Glomerular visceral epithelial cell (primary cell): ENCODE results near the gene SLC26A1.
"Not testable (repeated sequence)": the region's sequence is repeated elsewhere in the genome, so short reads cannot be mapped to it uniquely, and the experiment has no call there.

Experiments used
- DNase-seq: peaks from one replicate; pipeline ENCODE4 v3.0.0-alpha.2; 2016; ENCODE audit errors: extremely low spot score

The SLC26A1 gene

DNA sequence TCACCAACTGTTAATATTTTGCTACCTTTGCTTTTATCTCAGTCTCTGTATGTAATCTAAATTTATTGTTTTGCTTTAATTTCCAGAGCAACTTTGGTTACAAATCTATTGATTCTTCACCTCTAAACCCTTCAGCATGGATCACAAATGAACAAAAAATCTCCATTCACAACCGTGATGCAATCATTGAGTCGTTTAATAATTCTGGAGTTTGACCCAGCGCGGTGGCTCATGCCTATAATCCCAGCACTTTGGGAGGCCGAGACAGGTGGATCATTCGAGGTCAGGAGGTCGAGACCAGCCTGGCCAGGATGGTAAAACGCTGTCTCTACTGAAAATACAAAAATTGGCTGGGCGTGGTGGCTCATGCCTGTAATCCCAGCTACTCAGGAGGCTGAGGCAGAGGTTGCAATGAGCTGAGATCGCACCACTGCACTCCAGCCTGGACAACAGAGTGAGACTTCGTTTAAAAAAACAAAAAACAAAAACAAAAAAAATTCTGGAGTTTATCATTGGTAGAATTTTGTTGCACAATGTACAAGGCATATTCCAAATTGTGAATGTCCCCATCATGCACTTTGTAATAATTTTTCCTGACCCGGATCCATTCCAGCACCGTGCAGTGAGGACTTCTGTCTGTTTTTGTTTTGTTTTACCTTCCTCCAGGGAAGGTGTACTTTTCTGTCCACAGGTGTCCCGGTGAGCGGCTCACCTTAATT, 8.7 kb downstream of the SLC26A1 start:
- DNase-seq, result no peak

DNA sequence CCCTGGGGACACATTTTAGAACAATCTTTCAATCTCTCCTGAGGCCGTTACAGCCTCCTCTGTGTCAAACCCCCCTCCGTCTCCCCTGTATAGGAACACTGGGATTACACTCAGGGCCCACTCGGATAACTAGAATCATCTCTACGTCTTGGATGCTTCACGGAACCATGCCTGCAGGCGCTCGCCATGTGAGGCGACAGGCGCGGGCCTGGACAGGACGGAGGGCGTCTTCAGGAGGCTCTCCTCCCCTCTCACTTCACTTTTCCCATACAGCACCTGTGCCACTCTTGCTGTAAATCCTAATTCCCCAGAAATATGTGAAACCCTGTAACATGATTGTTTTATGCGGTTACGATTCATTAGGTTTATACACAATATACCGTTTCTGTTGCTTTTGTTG, 10.4 kb downstream of the SLC26A1 start:
- DNase-seq, result no peak

DNA sequence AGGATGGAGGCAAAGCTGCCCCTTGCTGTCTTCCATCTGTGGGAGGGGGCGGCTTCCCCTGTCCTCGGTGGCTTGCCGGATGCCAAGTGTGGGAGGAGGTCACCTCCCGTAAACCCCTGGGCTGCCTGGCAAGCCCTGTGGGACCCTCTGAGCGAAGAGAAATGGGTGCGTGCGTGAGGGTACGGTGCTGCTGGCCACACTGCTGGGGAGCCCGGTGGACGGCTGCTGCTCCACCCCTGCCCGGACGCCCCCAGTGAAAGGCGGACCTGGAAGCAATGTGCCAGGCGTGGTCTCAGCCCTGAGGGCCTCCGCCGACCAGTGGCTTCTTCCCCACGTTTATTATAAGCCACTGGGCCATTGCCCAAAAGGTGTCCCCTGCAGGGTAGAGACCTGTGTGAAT, 10.9 kb downstream of the SLC26A1 start:
- DNase-seq, result no peak

DNA sequence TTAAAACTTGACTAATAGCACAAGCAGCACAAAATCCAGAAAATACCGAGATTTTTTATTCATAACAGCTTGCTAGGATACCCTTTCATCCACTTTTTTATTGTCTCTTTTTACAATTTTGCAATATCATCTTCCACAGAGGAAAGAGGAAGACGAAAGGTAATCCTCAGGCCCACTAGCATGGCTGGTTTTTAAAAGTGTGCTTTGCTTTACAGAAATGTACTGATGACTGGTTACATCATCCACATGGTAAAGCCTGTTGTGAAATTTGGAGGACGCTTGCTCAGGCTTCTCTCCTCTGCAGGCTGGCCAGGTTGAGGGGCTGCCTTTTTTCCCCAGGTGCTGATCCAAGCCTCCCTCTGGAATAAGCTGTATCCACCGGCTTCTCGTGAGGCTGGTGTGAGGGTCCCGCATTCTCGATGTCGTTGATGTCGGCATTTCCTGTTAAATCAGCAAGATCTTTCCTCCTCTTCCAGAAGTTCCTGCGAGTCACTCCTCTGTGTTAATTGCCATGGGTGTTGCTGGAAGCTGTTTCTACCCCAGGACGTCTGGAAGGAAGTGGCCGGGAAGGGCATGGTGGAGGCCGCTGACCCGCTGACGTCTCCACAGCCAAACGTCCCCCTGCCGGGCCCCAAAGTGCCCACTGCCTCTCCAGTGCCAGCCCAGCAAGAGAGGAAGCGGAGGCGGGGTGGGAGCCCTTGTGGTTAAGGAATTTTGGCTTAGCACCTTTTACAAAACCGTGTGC, 14.1 kb downstream of the SLC26A1 start:
- DNase-seq, result peak; percentile 20

DNA sequence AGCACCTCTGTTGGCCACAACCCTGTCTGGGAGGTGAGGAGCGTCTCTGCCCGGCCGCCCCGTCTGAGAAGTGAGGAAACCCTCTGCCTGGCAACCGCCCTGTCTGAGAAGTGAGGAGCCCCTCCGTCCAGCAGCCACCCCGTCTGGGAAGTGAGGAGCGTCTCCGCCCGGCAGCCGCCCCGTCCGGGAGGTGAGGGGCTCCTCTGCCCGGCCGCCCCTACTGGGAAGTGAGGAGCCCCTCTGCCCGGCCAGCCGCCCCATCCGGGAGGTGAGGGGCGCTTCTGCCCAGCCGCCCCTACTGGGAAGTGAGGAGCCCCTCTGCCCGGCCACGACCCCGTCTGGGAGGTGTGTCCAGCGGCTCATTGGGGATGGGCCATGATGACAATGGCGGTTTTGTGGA, 17.2 kb downstream of the SLC26A1 start:
- not testable (repeated sequence) for DNase-seq

DNA sequence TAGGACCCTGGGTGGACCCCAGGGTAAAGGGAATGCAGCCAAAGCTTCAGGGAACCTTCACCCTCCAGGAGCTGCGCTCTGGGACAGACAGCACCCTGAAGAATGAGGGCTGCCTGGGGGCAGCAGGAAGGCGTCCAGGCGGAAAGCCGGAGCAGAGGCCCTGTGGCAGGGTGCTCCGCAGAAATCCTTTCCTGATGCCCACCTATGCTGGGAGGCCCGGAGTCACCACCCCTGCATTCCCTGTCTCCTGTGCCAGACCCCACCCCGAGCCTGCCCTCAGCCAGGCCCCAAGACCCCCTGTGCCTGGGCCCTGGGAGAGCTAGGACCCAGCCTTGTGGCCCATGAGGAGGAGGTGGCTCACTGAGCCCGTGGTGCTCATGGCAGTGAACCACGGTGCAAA, 18.5 kb downstream of the SLC26A1 start:
- no peak for DNase-seq

DNA sequence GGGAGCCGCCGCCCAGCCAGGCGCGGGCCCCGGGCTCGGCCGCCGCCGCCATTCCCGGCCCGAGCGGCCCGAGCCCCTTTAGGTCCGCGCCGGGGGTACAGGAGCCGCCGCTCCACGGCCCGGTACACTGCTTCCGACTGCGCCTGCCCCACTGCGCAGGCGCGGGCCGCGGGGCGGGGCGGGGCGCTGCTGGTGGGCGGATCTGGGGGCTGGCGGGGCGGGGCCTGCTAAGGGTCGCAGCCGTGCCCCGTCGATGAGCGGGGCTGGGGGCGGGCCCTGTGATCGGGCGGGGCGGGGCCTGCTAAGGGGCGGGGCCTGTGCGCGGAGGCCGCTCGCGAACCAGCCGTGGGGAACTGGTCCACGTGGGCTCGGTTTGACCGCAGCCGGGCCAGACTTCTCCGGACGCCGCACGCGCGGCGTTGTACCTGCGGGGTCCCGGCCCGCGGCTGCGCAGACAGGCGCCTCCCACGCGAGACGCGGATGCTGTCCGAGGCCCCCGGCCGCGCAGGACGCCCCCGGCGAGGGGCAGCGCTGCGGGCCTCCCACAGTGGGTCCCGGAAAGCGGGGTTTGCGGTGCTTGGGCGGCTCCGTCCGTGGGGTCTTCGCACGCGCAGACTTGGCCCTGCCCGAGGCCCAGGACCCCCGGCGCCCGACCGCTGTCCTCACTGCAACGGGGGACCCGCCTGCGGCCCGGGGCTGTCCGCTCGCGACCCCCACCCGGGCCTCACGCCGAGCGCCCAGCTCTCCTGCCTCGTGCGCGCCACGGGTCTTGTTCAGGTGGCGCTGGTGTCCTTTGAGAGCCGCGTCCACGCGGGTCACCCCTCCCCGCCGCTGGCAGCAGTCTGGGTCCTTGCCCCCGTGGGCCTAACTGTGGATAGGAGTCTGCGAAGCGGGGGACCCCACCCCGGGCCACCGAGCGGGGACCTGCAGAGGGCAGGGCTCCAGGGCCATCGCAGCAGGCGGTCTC, 19.5 kb downstream of the SLC26A1 start, which contains the start of gene DGKQ:
TSS of gene DGKQ (minus strand) at position 139 of the 967 bp plus-strand sequence. CDS start at position 52, 87 bp downstream.
- DNase-seq, result peak; percentile 91

DNA sequence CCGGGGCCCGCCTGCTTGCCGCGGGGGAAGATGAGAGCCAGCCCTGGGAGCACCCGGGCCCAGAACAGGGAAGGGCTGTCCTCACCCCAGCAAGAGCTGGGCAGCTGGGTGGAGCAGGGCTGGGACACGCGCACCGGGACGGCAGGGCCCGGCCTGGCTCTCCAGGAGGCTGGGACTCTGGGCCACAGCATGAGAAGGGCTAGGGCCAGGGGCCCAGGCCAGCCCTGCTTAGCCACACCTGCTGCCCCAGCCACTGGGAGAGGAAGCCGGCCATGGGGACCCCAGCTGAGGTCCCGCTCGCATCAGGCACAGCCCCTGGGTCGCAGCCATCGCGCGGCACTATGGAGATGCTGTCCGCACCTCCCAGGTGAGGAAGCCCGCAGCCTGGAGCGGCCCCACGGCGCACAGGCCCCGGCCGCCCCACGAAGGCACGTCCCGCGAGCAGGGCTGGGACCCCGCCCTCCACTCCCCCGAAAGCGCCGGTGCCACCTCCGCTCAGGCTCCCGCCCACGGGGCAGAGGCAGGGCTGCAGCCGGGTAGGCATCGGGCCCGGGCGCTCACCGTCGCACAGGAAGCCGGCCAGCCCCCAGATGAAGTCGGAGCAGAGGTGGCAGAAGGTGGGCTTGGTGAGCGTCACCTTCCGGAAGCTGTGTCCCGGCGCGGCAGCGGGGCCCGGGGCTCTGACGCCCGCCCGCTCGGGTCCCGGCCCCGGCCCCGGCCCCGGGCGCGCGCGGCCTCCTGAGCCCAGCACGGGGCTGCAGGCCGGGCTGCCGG, 20.4 kb downstream of the SLC26A1 start:
- peak; percentile 31 for DNase-seq

DNA sequence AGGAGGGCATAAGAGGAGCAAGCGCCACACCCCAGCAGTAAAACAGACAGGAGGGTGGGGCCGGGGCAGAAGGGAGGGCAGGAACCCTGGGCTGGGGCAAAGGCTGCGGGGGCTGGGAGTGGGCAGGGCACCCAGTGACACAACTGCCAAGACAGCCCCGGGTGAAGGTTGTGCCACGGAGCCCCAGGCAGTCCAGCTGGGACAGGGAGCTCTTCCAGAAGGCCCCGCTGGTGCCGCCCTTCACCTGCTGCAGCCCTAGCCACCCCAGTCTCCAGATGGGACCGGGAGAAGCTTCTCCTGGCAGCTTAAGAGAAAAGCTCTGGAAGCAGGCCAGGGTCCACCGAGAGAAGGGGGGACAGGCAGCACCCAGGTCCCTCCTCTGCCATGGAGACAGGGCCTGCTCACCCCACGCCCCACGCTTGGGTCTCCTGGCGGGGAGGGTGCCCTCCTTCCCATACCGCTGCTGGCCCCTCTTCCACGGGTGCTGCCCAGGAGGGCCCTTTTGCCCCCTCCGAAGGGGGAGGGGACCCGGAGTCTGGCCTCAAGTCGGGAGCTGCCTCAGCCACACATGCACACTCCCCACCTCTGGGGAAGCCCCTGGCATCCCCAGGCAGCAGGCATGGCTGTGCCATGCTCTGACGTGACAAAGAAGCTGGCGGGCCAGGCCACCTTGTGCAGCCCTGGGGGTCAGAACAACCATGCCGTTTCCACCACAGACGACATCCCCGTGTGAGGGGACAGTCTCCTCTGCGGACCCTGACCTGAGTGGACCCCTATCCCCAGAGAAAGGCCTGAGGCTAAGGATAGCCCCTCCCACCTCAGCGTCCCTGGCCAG, 21.3 kb downstream of the SLC26A1 start:
- DNase-seq, result no peak

DNA sequence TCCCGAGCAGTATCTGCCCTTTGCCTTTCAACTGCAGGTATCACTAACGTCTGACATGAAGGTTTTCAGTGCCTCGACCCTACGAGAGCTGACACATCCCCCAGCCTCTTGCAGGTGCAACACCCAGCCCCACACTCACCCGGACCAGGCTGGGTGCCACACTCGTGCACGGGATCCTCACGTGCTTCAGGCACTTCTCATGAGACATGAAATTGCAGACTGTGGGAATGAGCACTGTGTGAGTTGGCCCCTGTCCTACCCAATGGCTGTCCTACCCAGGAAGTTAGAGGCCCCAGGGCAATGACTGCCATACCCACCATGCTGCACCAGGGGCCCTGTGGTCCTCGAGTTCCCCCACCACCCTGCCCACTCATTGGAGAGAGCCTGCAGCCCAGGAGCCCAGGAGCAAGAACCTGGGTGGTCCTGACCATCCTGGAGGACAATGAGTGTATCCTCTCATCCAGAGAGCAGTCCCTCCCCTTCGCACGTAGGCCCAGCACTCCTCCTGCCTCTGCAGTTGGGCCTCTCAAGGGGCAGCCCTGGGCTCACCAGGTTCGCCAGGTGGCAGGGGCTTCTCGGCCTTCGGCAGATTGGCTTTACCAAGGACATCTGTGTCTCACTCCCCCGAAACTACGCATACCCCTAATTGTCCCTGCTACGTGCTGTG, 22.2 kb downstream of the SLC26A1 start:
- no peak for DNase-seq

DNA sequence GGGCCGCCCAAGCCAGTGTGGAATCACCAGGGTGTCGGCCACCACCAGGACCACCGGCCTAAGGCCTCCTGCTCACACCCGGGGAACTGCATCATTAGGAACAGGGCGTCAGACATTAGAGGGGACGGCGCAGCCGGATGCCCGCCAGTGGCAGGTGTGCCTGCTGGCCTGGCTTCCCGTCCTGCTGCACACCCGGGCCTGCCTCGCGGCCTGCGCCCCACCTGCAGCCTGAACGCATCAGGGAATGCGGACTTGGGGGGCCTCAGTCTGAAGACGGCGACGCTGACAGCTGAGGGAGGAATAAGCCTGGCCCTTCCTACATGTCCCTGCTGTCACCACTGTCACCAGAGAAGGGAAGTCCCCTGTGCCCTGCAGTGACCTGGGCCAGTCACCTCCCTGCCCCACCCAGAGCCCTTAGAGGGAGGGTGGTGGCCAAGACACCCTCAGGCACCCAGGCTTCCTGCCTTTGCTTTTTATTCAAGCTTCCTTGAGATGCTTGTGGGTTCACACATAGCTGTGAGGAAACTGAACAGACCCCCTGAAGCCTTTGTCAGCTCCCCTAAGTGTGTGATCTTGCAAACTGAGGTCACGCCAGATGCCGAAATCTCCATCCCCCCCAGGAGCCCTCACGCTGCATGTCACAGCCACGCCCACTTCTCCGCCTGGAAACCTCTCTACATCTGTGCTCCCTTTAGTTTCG, 23.0 kb downstream of the SLC26A1 start:
- no peak for DNase-seq

DNA sequence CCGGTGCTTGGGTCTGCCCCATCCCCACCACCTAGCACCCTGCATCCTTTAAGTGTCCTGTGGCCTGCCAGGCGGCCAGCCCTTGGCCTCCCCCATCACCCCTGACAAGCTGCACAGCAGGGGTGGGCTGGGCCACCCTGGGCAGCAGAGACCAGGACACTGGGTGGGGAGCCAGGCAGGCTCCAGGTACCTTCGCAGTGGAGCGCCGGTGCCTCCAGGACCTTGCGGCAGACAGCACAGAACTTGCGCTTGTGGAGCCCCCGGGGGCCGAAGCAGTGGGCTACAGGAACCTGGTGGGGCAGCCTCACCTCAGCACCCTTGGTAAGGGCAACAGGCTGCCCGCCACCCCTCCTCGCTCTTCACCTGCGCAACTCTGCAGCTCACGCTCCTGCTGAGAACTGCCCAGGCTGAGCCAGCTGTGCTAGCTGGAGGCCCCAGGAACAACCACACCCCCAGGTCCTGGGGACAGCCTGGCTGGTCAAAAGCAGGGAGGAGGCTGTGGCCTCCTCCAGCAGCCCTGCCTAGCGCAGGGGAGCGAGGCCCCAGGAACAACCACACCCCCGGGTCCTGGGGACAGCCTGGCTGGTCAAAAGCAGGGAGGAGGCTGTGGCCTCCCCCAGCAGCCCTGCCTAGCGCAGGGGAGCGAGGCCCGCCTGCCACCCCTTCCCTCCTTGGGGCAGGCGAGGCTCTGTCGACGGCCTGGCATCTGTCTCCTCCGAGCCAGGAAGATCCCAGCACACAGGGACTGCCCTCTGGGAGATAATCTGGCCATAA, 24.4 kb downstream of the SLC26A1 start:
- DNase-seq, result no peak

DNA sequence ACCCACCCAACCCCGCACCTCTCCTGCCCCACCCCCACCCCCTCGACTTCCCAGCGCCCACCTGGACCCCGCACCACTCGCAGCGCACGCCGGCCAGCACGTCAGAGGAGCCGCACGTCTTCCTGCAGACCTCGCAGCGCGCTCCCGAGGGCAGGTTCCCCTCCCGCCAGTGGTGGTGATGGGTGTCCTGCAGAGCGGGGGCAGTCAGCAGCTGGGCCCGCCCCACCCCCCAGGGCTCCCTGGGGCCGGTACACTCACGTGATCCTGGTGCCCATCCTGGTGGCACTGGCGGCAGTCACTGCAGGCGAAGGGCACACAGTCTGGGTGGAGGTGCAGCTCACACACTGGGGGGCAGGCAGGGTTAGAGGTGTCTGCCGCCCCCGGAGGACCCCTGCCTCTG, 25.0 kb downstream of the SLC26A1 start:
- DNase-seq, result no peak

DNA sequence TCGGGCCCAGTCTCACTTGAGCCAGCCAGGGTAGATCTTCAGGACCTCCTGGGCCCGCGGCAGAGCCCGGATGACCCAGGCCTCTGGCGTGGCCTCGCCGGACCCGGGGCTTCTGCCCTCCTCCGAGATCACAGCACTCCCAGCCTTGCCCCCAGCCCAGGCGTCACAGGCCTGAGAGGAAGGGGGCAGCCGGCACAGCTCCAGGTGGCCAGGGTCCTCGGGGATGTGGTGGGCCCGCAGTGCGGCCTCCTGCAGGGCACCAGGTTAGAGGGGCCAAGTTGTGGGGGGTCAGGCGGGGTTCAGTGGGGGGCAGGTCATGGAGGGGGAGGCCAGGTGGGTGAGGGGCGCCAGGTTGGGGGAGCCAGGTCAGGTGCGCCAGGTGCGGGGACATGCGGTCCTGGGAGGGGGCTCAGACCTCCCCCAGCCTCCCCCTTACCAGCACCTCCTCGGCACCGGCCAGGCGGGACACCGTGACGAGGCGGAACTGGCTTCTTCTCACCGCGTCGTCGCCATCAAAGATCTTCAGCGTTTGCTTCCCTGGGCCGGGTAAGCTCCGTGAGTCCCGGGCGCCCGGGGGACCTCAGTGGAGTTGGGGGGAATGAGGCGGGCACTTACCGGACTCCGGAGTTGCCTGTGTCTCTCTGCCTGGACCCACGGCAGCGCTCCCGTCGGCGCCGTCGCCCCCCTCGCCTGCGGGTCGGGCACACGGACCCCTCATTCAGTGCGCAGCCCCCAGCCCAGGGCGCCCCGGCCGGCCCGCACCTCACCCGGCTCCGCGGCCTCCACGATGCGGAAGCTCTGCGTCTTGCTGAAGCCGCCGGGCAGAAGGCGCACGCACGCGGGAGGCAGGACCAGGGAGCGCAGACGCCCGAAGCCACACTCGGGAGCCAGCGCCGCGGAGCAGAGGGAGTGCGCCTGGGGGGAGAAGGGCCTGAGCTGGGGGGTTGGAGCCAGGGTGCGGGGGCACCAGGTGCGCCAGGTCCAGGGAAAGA, 25.8 kb downstream of the SLC26A1 start:
- no peak for DNase-seq

DNA sequence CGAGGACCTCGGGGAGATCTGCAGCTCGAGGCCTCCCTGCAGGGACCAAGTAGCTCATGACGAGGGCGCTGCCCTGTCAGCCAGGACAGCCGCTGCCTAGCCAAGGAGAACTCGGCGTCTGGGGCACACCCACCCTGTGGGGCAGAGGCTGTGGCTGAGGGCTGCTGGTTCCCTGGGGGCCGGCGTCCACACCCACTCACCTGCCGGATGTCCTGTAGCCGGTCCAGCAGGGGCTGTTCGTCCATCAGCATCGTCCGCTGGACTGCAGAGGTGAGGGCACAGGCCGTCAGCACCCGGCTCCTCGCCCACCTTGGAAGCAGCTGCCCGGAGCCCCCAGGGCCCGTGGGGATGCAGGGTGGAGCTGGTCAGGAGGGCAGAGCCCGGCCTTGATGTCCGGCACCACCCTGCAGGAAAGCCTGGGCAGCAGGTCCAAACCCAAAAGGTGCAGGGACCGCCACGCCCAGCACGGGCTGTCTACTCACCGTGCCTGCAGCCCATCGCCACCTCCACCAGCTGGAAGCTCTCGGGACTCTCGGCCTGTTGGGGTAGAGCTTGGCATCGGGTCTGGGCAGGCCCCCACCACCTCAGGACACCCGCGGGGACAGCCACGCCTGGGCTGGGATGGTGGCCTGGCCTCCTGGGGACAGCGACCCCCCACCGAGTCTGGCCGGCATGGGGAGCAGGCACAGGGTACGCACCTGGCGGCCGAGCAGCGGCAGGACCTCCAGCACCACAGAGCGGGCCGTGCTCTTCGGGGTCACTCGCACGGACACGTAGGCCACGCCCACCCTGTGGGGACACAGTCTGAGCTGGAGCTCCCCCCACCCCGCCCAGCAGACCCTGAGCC, 26.7 kb downstream of the SLC26A1 start:
- no peak for DNase-seq

DNA sequence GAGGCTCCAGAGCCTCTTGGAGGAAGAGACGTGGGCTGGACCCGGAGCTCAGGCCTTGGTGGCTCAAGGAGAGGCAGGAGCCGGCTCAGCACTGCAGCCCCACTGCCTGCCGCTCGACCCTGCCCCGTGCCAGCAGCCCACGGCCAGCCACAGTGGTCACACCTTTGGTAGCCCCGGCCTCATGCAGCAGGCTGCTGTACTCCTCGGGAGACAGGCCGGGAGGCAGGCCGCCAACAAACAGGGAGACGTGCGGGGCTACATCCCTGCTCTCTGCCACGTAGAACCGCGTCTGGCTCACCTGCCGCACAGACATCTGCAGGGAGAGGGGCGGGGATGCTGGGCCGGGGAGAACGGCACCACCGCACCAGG, 27.5 kb downstream of the SLC26A1 start:
- no peak for DNase-seq
